Skeletal muscle tissue (tissue), 4 donors: ENCODE measurements around the gene FRMD1. TPM values are rescaled to one million over a fixed set of nuclear protein-coding genes. Genes with fewer than 3 reads are reported as not detected.
A peak's percentile ranks its signal among the peaks of the same experiment; 100 is the strongest.

Experiments
- H3K27ac ChIP-seq: one replicate; pipeline ENCODE4 v1.7.0; 2013; ENCODE audit warnings: mild to moderate bottlenecking, low read depth, low read length, inconsistent platforms
- H3K27me3 ChIP-seq, 3 donors: one replicate each; pipeline ENCODE4 v1.7.0; 2013; ENCODE audit warnings: low read length in 3 of 3; ENCODE audit not compliant: control insufficient read depth in 3 of 3, insufficient read depth in 3 of 3
- H3K36me3 ChIP-seq, 3 donors: one replicate each; pipeline ENCODE4 v1.7.0; 2013; ENCODE audit warnings: low read length in 3 of 3; ENCODE audit not compliant: control insufficient read depth in 3 of 3, insufficient read depth in 3 of 3
- H3K4me1 ChIP-seq, 3 donors: one replicate each; pipeline ENCODE4 v1.7.0; 2013; ENCODE audit warnings: low read length in 3 of 3, mild to moderate bottlenecking in 3 of 3; ENCODE audit not compliant: control insufficient read depth in 3 of 3, insufficient read depth in 3 of 3
- H3K4me3 ChIP-seq, 3 donors: one replicate each; pipeline ENCODE4 v1.7.0; 2013; ENCODE audit warnings: low read length in 3 of 3
- H3K9ac ChIP-seq, 3 donors: one replicate each; pipeline ENCODE4 v1.7.0; 2013; ENCODE audit warnings: low read length in 3 of 3, mild to moderate bottlenecking in 3 of 3, moderate library complexity in 2 of 3, low read depth in 1 of 3
- H3K9me3 ChIP-seq, 3 donors: one replicate each; pipeline ENCODE4 v1.7.0; 2013; ENCODE audit warnings: low read length in 3 of 3; ENCODE audit not compliant: control insufficient read depth in 3 of 3
- total RNA-seq: library from RNA; depleted of rRNA; stranded (reverse); fragments of >200 nt; gene quantifications from one replicate; pipeline ENCODE4 v1.2.3, GENCODE V29; 2014
- donor health status: Osteomylitis.

FRMD1 gene
- total RNA-seq, 1 donor from 2014 or later, result not detected

- Histone ChIP-seq H3K9ac (no peak overlapping the region), H3K9me3 (no peaks in the 10 kb centered on the region), H3K27me3 (no peaks in the 10 kb centered on the region), H3K4me3 (no peak overlapping the region), H3K27ac (no peak overlapping the region), H3K36me3 (no peaks in the 10 kb centered on the region), H3K4me1 (peaks cover 19 to 30% (median 27%) of the 10 kb centered on the region in 3 donors)
Observed at GRCh38 chr6:168051648-168052047, 27.4 kb downstream of the FRMD1 start.

- H3K27ac ChIP-seq, result no peak overlapping the region
- peaks cover 19 to 31% (median 25%) of the 10 kb centered on the region in 3 donors for H3K4me1 ChIP-seq
- no peak overlapping the region for H3K4me3 ChIP-seq
- no peak overlapping the region for H3K9ac ChIP-seq
- no peaks in the 10 kb centered on the region for H3K36me3 ChIP-seq
- H3K9me3 ChIP-seq, result no peaks in the 10 kb centered on the region
- no peaks in the 10 kb centered on the region for H3K27me3 ChIP-seq
Observed at GRCh38 chr6:168050881-168051586, 28.0 kb downstream of the FRMD1 start.

GRCh38 chr6:168050225-168050880 lies 28.7 kb downstream of the FRMD1 start:
- no peaks in the 10 kb centered on the region for H3K36me3 ChIP-seq
- H3K9me3 ChIP-seq, result no peaks in the 10 kb centered on the region
- peaks cover 17 to 24% (median 18%) of the 10 kb centered on the region in 3 donors for H3K4me1 ChIP-seq
- peaks cover 0 to 3% (median 0%) of the 10 kb centered on the region in 3 donors for H3K27me3 ChIP-seq
- no peak overlapping the region for H3K9ac ChIP-seq
- H3K4me3 ChIP-seq, result no peak overlapping the region
- H3K27ac ChIP-seq, result no peak overlapping the region

GRCh38 chr6:168049706-168050224 lies 29.2 kb downstream of the FRMD1 start:
- no peaks in the 10 kb centered on the region for H3K36me3 ChIP-seq
- H3K4me1 ChIP-seq, result peaks cover 11 to 19% (median 12%) of the 10 kb centered on the region in 3 donors
- H3K27ac ChIP-seq, result no peak overlapping the region
- no peak overlapping the region for H3K9ac ChIP-seq
- H3K27me3 ChIP-seq, result peaks cover 0 to 4% (median 0%) of the 10 kb centered on the region in 3 donors
- no peak overlapping the region for H3K4me3 ChIP-seq
- no peaks in the 10 kb centered on the region for H3K9me3 ChIP-seq

GRCh38 chr6:168049277-168049676 lies 29.7 kb downstream of the FRMD1 start:
- Histone ChIP-seq H3K27me3 (peaks cover 0 to 4% (median 0%) of the 10 kb centered on the region in 3 donors), H3K4me3 (no peak overlapping the region), H3K27ac (no peak overlapping the region), H3K4me1 (peaks cover 6 to 14% (median 8%) of the 10 kb centered on the region in 3 donors), H3K9ac (no peak overlapping the region), H3K36me3 (no peaks in the 10 kb centered on the region), H3K9me3 (no peaks in the 10 kb centered on the region)

GRCh38 chr6:168048724-168049025 lies 30.3 kb downstream of the FRMD1 start:
- Histone ChIP-seq H3K27me3 (peaks cover 0 to 4% (median 0%) of the 10 kb centered on the region in 3 donors), H3K9ac (no peak overlapping the region), H3K27ac (no peak overlapping the region), H3K9me3 (no peaks in the 10 kb centered on the region), H3K36me3 (no peaks in the 10 kb centered on the region), H3K4me3 (no peak overlapping the region), H3K4me1 (peaks cover 2 to 8% (median 2%) of the 10 kb centered on the region in 3 donors)

GRCh38 chr6:168047841-168048723 lies 30.9 kb downstream of the FRMD1 start:
- Histone ChIP-seq H3K9me3 (no peaks in the 10 kb centered on the region), H3K36me3 (no peaks in the 10 kb centered on the region), H3K4me3 (no peak overlapping the region), H3K9ac (peak overlapping the region in 1 of 3 donors; percentile 25), H3K4me1 (peaks cover 0 to 4% (median 2%) of the 10 kb centered on the region in 3 donors), H3K27me3 (peaks cover 0 to 4% (median 0%) of the 10 kb centered on the region in 3 donors), H3K27ac (no peak overlapping the region)

GRCh38 chr6:168046696-168047095 lies 32.3 kb downstream of the FRMD1 start:
- no peaks in the 10 kb centered on the region for H3K9me3 ChIP-seq
- H3K27ac ChIP-seq, result no peak overlapping the region

GRCh38 chr6:168045706-168046620 lies 33.0 kb downstream of the FRMD1 start:
- Histone ChIP-seq H3K4me3 (no peak overlapping the region), H3K27me3 (peaks cover 0 to 7% (median 0%) of the 10 kb centered on the region in 3 donors), H3K36me3 (no peaks in the 10 kb centered on the region), H3K9ac (peak overlapping the region in 1 of 3 donors; percentile 19), H3K9me3 (peaks cover 0 to 2% (median 0%) of the 10 kb centered on the region in 3 donors), H3K4me1 (peaks cover 0 to 5% (median 2%) of the 10 kb centered on the region in 3 donors), H3K27ac (no peak overlapping the region)

More at GRCh38 chr6:168046696-168047095, 32.3 kb downstream of the FRMD1 start:
- Histone ChIP-seq H3K4me1 (peaks cover 0 to 6% (median 2%) of the 10 kb centered on the region in 3 donors), H3K4me3 (no peak overlapping the region), H3K36me3 (no peaks in the 10 kb centered on the region), H3K27me3 (peaks cover 0 to 7% (median 0%) of the 10 kb centered on the region in 3 donors), H3K9ac (no peak overlapping the region)
